ENCODE results near the gene MEF2B.
A peak's percentile ranks its signal among the peaks of the same experiment; 100 is the strongest.
"Not testable (repeated sequence)": the region's sequence is repeated elsewhere in the genome, so short reads cannot be mapped to it uniquely, and the experiment has no call there.

Gene MEF2B

GRCh38 chr19:19126102-19126501, 44.0 kb downstream of the MEF2B start:
- DNase-seq (ENCODE audit: low read depth in 2 of 2), result no peak

- DNase-seq (ENCODE audit: low read depth in 2 of 2), result no peak
Observed at GRCh38 chr19:19123386-19123785, 46.7 kb downstream of the MEF2B start.

- no peak for DNase-seq (ENCODE audit: low read depth in 2 of 2)
Observed at GRCh38 chr19:19122902-19123301, 47.2 kb downstream of the MEF2B start.

GRCh38 chr19:19121371-19121770, 48.7 kb downstream of the MEF2B start:
- no peak for DNase-seq (ENCODE audit: low read depth in 2 of 2)

GRCh38 chr19:19120308-19121231, 49.5 kb downstream of the MEF2B start:
- no peak for DNase-seq (ENCODE audit: low read depth in 2 of 2)

- no peak for DNase-seq (ENCODE audit: low read depth in 2 of 2)
Observed at GRCh38 chr19:19119325-19120237, 50.5 kb downstream of the MEF2B start.

- no peak for DNase-seq (ENCODE audit: low read depth in 2 of 2)
Observed at GRCh38 chr19:19115954-19116353, 54.1 kb downstream of the MEF2B start.

- DNase-seq (ENCODE audit: low read depth in 2 of 2), result no peak
Observed at GRCh38 chr19:19113040-19113626, 56.9 kb downstream of the MEF2B start.

- no peak for DNase-seq (ENCODE audit: low read depth in 2 of 2)
Observed at GRCh38 chr19:19111967-19112580, 58.0 kb downstream of the MEF2B start.

GRCh38 chr19:19111136-19111835, 58.8 kb downstream of the MEF2B start:
- DNase-seq (ENCODE audit: low read depth in 2 of 2), result no peak

GRCh38 chr19:19110410-19111135, 59.5 kb downstream of the MEF2B start:
- peak in 1 of 2 donors; percentile 7 for DNase-seq (ENCODE audit: low read depth in 2 of 2)

GRCh38 chr19:19109601-19110000, 60.5 kb downstream of the MEF2B start:
- no peak for DNase-seq (ENCODE audit: low read depth in 2 of 2)

- DNase-seq (ENCODE audit: low read depth in 2 of 2), result no peak
Observed at GRCh38 chr19:19107654-19108053, 62.4 kb downstream of the MEF2B start.

GRCh38 chr19:19106938-19107337, 63.1 kb downstream of the MEF2B start:
- not testable (repeated sequence) for DNase-seq (ENCODE audit: low read depth in 2 of 2)

- DNase-seq (ENCODE audit: low read depth in 2 of 2), result no peak
Observed at GRCh38 chr19:19106056-19106551, 64.0 kb downstream of the MEF2B start.

GRCh38 chr19:19105365-19106055, 64.6 kb downstream of the MEF2B start:
- no peak for DNase-seq (ENCODE audit: low read depth in 2 of 2)

GRCh38 chr19:19103167-19103566, 66.9 kb downstream of the MEF2B start:
- DNase-seq (ENCODE audit: low read depth in 2 of 2), result no peak

GRCh38 chr19:19102566-19102965, 67.5 kb downstream of the MEF2B start:
- not testable (repeated sequence) for DNase-seq (ENCODE audit: low read depth in 2 of 2)

- DNase-seq (ENCODE audit: low read depth in 2 of 2), result no peak
Observed at GRCh38 chr19:19101540-19101939, 68.5 kb downstream of the MEF2B start.

Data from stimulated activated CD8-positive, alpha-beta memory T cell treated with anti-CD3 and anti-CD28 coated beads, Interleukin-7, amount 100 ng/mL, for 4 hours (primary cell).